HepG2 (cell line): Measurements from ENCODE around the gene COA7. TPM values are rescaled to one million over a fixed set of nuclear protein-coding genes. Genes with fewer than 3 reads are reported as not detected.

Source experiments
- AGO2 ChIP-seq: fragments of 200-400 bp; formaldehyde crosslinking; optimal IDR thresholded peaks from 2 replicates; pipeline ENCODE3; 2017; ENCODE audit warnings: mild to moderate bottlenecking, low read depth, low read length, moderate library complexity
- AHR ChIP-seq: IDR thresholded peaks from 2 replicates; pipeline ENCODE4 v1.6.1; 2018; ENCODE audit warnings: missing genetic modification reagents, missing compliant biosample characterization
- FOXA3 ChIP-seq: IDR thresholded peaks from 2 replicates; pipeline ENCODE4 v1.6.1; 2016; ENCODE audit warnings: missing genetic modification reagents, missing compliant biosample characterization
- FUBP1 ChIP-seq: sonication (generic); formaldehyde crosslinking; IDR thresholded peaks from 2 replicates; pipeline ENCODE4 v1.5.1; 2020; ENCODE audit warnings: missing genetic modification reagents, mild to moderate bottlenecking, borderline replicate concordance
- GPBP1L1 ChIP-seq: sonication (generic); formaldehyde crosslinking; IDR thresholded peaks from 2 replicates; pipeline ENCODE4 v1.5.0; 2020; ENCODE audit warnings: mild to moderate bottlenecking, missing genetic modification reagents
- GRHL1 ChIP-seq: sonication (generic); formaldehyde crosslinking; conservative IDR thresholded peaks from 2 replicates; pipeline ENCODE4 v1.8.0; 2022; ENCODE audit warnings: missing genetic modification reagents
- GZF1 ChIP-seq: sonication (generic); formaldehyde crosslinking; IDR thresholded peaks from 2 replicates; pipeline ENCODE4 v1.5.1; 2020; ENCODE audit warnings: mild to moderate bottlenecking, missing genetic modification reagents
- HDAC2 ChIP-seq: sonication (generic); formaldehyde crosslinking; IDR thresholded peaks from 2 replicates; pipeline ENCODE4 v1.4.0; 2020; ENCODE audit warnings: missing genetic modification reagents
- KLF15 ChIP-seq: sonication (generic); formaldehyde crosslinking; IDR thresholded peaks from 2 replicates; pipeline ENCODE4 v1.8.1; 2023; ENCODE audit warnings: borderline replicate concordance, mild to moderate bottlenecking, inconsistent platforms, missing genetic modification reagents, mixed read lengths
- MZF1 ChIP-seq: sonication (generic); formaldehyde crosslinking; IDR thresholded peaks from 2 replicates; pipeline ENCODE4 v1.8.1; 2023; ENCODE audit warnings: mild to moderate bottlenecking, missing genetic modification reagents, borderline replicate concordance
- POLR2AphosphoS5 ChIP-seq: IDR thresholded peaks from 2 replicates; pipeline ENCODE4 v1.6.1; 2012; ENCODE audit warnings: low read depth, low read length
- SMAD9 ChIP-seq: sonication (generic); formaldehyde crosslinking; IDR thresholded peaks from 2 replicates; pipeline ENCODE4 v1.5.1; 2020; ENCODE audit warnings: mild to moderate bottlenecking, missing genetic modification reagents
- U2AF2 ChIP-seq: fragments of 200-400 bp; formaldehyde crosslinking; IDR thresholded peaks from 2 replicates; pipeline ENCODE4 v1.6.1; 2017; ENCODE audit warnings: low read depth, mild to moderate bottlenecking, low read length
- ZBTB20 ChIP-seq: sonication (generic); formaldehyde crosslinking; IDR thresholded peaks from 2 replicates; pipeline ENCODE4 v1.8.1; 2023; ENCODE audit warnings: missing genetic modification reagents, low read depth, mild to moderate bottlenecking, borderline replicate concordance
- ZEB1 ChIP-seq: IDR thresholded peaks from 2 replicates; pipeline ENCODE4 v1.6.1; 2012; ENCODE audit warnings: mild to moderate bottlenecking, low read depth, inconsistent platforms; ENCODE audit not compliant: insufficient replicate concordance
- ZNF18 ChIP-seq: sonication (generic); formaldehyde crosslinking; IDR thresholded peaks from 2 replicates; pipeline ENCODE4 v1.8.0; 2022; ENCODE audit warnings: mild to moderate bottlenecking, missing genetic modification reagents; ENCODE audit not compliant: insufficient replicate concordance
- ZNF253 ChIP-seq: sonication (generic); formaldehyde crosslinking; IDR thresholded peaks from 2 replicates; pipeline ENCODE4 v1.8.0; 2022; ENCODE audit warnings: mild to moderate bottlenecking, missing genetic modification reagents, borderline replicate concordance
- ZNF274 ChIP-seq: sonication (generic); formaldehyde crosslinking; IDR thresholded peaks from 2 replicates; pipeline ENCODE4 v1.5.1; 2020; ENCODE audit warnings: mild to moderate bottlenecking, missing genetic modification reagents
- ZNF414 ChIP-seq: sonication (generic); formaldehyde crosslinking; IDR thresholded peaks from 2 replicates; pipeline ENCODE4 v1.5.0; 2020; ENCODE audit warnings: missing genetic modification reagents
- polyA plus RNA-seq, 8 experiments: library from polyadenylated mRNA; depleted of rRNA in 3 of 8; stranded (reverse) in 7 of 8; unstranded in 1 of 8; fragments of >200 nt; fragmentation: Illumina TruSeq in 4 of 8; extraction: Trizol in 4 of 8; gene quantifications; 2 replicates each; pipeline versions ENCODE4 v1.2.1 to v1.2.3, GENCODE V29; 2011 to 2016; ENCODE audit warnings: low read depth in 4 of 8, missing spikeins in 1 of 8, mixed read lengths in 1 of 8; ENCODE audit not compliant: insufficient read depth in 1 of 8
- total RNA-seq, 5 experiments: library from RNA; depleted of rRNA; stranded (reverse); fragments of >200 nt; fragmentation: Illumina TruSeq; extraction: Trizol; gene quantifications; 2 replicates each; pipeline ENCODE4 v1.2.3, GENCODE V29; 2016; ENCODE audit warnings: low read depth in 1 of 5

Gene COA7
- total and polyA plus RNA-seq, 2 of the 13 experiments (the other 11 are each of a cell fraction or from before 2014, with no cell fraction given), result 12.3 to 30.4 TPM

GRCh38 chr1:52702886-52703787 is 5.0 kb upstream of the COA7 start (continued):
- TF ChIP-seq ZNF18 (CRISPR knock-in tag) (peak; percentile 85), AGO2 (peak; percentile 36), HDAC2 (CRISPR knock-in tag) (peak; percentile 57), ZNF414 (peak; percentile 95), MZF1 (CRISPR knock-in tag) (0 out of 2 replicates have a peak, but pooled peaks have one; percentile 34), GRHL1 (CRISPR knock-in tag) (no peak), KLF15 (CRISPR knock-in tag) (no peak), POLR2AphosphoS5 (peak; percentile 69), ZEB1 (no peak), GZF1 (CRISPR knock-in tag) (no peak), FUBP1 (CRISPR knock-in tag) (peak; percentile 85; the same call in 1 of the 2 replicates), GPBP1L1 (CRISPR knock-in tag) (no peak), FOXA3 (CRISPR knock-in tag) (peak; percentile 80), U2AF2 (peak; percentile 77; the same call in 1 of the 2 replicates), ZNF253 (CRISPR knock-in tag) (peak; percentile 85; the same call in 1 of the 2 replicates), SMAD9 (0 out of 2 replicates have a peak, but pooled peaks have one; percentile 71), ZNF274 (CRISPR knock-in tag) (peak; percentile 97), ZBTB20 (peak; percentile 77; the same call in 1 of the 2 replicates), AHR (CRISPR knock-in tag) (0 out of 2 replicates have a peak, but pooled peaks have one; percentile 77)
